ENCODE results near the gene STPG1. TPM values are rescaled to one million over a fixed set of nuclear protein-coding genes. Genes with fewer than 3 reads are reported as not detected.

Gene STPG1
- total and polyA plus RNA-seq, 2 donors (not counting 3 experiments of a cell fraction or from before 2014, with no cell fraction given), result 6.3 to 10.2 TPM

- TF ChIP-seq JUN (IDR thresholded peaks at IDR 0.05; ENCODE audit: borderline replicate concordance, insufficient read depth, insufficient read length, low read depth) (no peak), MYC (IDR thresholded peaks at IDR 0.05; ENCODE audit: low read depth, low read length) (no peak), CTCF (IDR thresholded peaks at IDR 0.05; ENCODE audit: extremely low read depth in 1 of 2, insufficient read depth in 1 of 2, low read depth in 1 of 2, low read length in 2 of 2) (no peak), POLR2AphosphoS5 (IDR thresholded peaks at IDR 0.05; ENCODE audit: insufficient read depth, low read depth, low read length) (no peak), POLR2A (IDR thresholded peaks at IDR 0.05; ENCODE audit: low read depth, low read length) (no peak), EZH2 (IDR thresholded peaks at IDR 0.05; ENCODE audit: borderline replicate concordance, low read depth, low read length, severe bottlenecking) (no peak), FOS (IDR thresholded peaks at IDR 0.05; ENCODE audit: borderline replicate concordance, insufficient read depth, low read length) (no peak), GATA2 (IDR thresholded peaks at IDR 0.05; ENCODE audit: insufficient read depth, insufficient read length, low read depth, low read length) (no peak), MAX (IDR thresholded peaks at IDR 0.05; ENCODE audit: insufficient read depth, insufficient read length) (no peak)
- Histone ChIP-seq H2AFZ (ENCODE audit: low read depth, low read length) (no peak overlapping the region), H3K9me3 (replicated peaks; ENCODE audit: control insufficient read depth, insufficient read depth, low read length) (no peaks in the 10 kb centered on the region), H3K79me2 (ENCODE audit: control insufficient read depth, insufficient read depth, low read length) (no peaks in the 10 kb centered on the region), H3K9me1 (replicated peaks; ENCODE audit: control insufficient read depth, extremely low read depth, insufficient read depth, low read length) (no peaks in the 10 kb centered on the region), H3K4me1 (ENCODE audit: control insufficient read depth, extremely low read depth, insufficient read depth, low read length) (no peaks in the 10 kb centered on the region), H3K27ac (ENCODE audit: insufficient read depth, low read depth, low read length) (no peak overlapping the region), H3K36me3 (ENCODE audit: control insufficient read depth in 2 of 2, extremely low read depth in 1 of 2, insufficient read depth in 2 of 2, low read length in 2 of 2) (no peaks in the 10 kb centered on the region), H3K4me2 (ENCODE audit: insufficient read depth, low read length) (no peak overlapping the region), H3K9ac (replicated peaks; ENCODE audit: extremely low read depth, insufficient read depth, low read length) (no peak overlapping the region), H4K20me1 (replicated peaks; ENCODE audit: control insufficient read depth, extremely low read depth, insufficient read depth, low read length) (no peaks in the 10 kb centered on the region), H3K27me3 (ENCODE audit: control insufficient read depth in 2 of 2, insufficient read depth in 2 of 2, low read length in 2 of 2) (peaks cover 37 to 50% of the 10 kb centered on the region in 2 experiments), H3K4me3 (replicated peaks in 1 of 3; ENCODE audit: insufficient read depth in 1 of 3, low read depth in 1 of 3, low read length in 3 of 3) (no peak overlapping the region)
- POLR2A ChIA-PET, result interaction anchor here (0.6 kb wide), 1 partner anchor 143 kb away, joined by 3 read pairs; no protein-coding TSS in a partner anchor
- DNase-seq (ENCODE audit: low read depth, low spot score) (no peak), FAIRE-seq (no peak)
- dilution Hi-C loops (cut with MboI; ENCODE audit: extremely low pct_ligation_motif_present, low sequenced_read_pairs), result no loop called here
- BruUV-seq (replicated peaks), result no TSS peak
- intact Hi-C loops (cut with micrococcal nuclease), result no loop called here
- CTCF ChIA-PET, result interaction anchor here (0.9 kb wide), 1 partner anchor 114 kb away, joined by 4 read pairs; no protein-coding TSS in a partner anchor
Observed at GRCh38 chr1:24316645-24317044, 96.9 kb downstream of the STPG1 start.

All from endothelial cell of umbilical vein (primary cell).